22Rv1 (cell line): Measurements from ENCODE around the gene SMAD5.

Experiments used
- CTCF ChIP-seq: fragments of 450-650 bp; IDR thresholded peaks from 2 replicates; pipeline ENCODE4 v1.5.1; 2017; ENCODE audit warnings: mild to moderate bottlenecking
- ZFX ChIP-seq: fragments of 450-650 bp; IDR thresholded peaks from 2 replicates; pipeline ENCODE4 v1.6.1; 2017; ENCODE audit warnings: antibody characterized with exemption, borderline replicate concordance

- TF ChIP-seq CTCF (no peak), ZFX (no peak)
These were observed 2.0 kb downstream of the SMAD5 start for GRCh38 chr5:136134653-136135052.
